GM21526 (cell line): ENCODE measurements around the gene TMSB15B.
"Not testable (repeated sequence)": the region's sequence is repeated elsewhere in the genome, so short reads cannot be mapped to it uniquely, and the experiment has no call there.

Experiments
- ATAC-seq: cut with Tn5 transposase; IDR thresholded peaks from one replicate; pipeline ENCODE4 v1.9.1; 2021; ENCODE audit warnings: moderate library complexity; ENCODE audit not compliant: unreplicated experiment, low FRiP score

TMSB15B gene

DNA sequence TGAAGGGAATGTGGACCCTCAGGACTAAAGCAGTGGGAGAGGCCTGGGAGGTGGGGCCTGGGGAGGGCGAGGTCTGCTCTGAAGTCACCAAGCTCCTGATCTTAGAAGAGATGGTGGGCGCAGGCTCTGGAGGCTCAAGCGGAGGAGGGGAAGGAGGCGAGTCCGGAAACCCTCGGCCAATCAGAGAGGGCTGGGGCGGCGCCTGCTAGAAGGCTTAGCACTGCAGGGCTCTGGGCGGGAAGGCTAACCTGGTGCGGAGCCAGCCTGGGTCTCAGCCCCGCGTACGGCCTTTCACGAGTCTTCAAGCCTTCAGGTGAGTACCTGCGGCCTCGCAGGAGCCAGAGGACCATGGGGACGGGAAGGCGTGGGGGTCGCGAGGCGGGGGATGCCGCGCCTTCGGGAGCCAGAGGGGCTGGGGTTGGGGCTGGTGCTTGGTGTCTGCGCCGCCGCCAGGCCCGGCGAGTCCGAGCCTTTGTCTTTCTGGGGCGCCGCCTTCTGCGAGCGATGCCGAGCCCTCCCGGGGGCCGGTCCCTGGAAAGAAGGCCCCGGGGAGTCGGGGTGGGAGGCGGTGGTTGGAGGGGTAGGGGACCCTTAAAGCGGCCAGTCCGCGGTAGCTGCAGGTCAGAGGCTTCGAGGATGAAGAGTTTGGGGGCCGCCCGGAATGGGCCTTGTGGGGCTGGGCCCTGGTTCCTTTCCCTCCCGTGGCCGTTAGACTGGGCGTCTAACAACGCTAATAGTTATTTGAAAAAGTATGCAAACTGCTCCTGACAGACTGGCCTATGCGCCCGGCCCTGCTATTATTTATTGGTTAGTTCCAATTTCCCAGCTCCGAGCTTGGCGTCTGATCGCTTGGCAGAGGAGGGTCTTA lies at the start of gene TMSB15B:
TMSB15B (plus strand) TSS at position 217 of the 868 bp plus-strand sequence.
- ATAC-seq = peak; percentile 99

- no peak for ATAC-seq
Observed at GRCh38 chrX:103913356-103914020, 48.9 kb upstream of the TMSB15B start.

DNA sequence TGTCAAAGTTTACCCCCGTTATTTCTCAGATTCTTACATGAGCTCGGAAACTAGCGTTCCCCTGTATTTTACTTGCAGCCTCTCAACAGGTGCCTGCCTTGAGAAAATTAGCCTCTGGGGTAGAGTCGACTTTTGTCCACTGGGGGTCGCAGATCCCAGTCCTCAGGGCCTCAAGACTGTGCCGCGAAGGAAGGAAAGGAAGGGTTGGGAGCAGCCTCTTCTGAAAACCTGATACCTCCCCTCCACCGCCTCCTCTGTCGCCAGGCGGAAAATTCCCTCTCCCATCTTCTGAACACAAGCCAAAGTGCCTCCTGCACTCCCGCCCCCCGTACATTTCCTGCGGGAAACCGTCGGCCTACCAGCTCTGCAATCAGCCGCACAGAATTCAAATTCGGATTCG lies 44.4 kb upstream of the TMSB15B start:
- peak; percentile 41 for ATAC-seq

- peak; percentile 72 for ATAC-seq
Observed at GRCh38 chrX:103918571-103919269, 43.7 kb upstream of the TMSB15B start.

DNA sequence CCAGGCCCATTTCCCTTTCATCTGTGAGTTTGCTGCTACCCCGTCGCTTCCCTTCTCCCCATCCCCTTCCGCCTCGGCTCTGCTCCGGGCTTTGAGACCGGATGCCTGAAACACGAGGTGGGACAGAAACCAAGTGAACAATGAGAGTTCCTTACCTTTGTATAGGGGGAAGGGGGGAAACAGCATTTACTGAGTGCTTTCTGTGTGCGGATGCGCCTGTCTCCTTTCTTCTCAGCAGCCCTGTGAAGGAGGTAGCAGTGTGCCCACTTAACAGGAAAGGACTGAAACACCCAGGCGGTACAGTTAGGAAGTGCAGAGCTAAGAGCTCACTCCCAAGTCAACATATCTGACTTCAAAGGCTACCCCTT lies 43.2 kb upstream of the TMSB15B start:
- peak; percentile 43 for ATAC-seq

GRCh38 chrX:103920515-103920914 lies 41.9 kb upstream of the TMSB15B start:
- peak; percentile 38 for ATAC-seq

GRCh38 chrX:103927030-103927429 lies 35.4 kb upstream of the TMSB15B start:
- ATAC-seq = no peak

DNA sequence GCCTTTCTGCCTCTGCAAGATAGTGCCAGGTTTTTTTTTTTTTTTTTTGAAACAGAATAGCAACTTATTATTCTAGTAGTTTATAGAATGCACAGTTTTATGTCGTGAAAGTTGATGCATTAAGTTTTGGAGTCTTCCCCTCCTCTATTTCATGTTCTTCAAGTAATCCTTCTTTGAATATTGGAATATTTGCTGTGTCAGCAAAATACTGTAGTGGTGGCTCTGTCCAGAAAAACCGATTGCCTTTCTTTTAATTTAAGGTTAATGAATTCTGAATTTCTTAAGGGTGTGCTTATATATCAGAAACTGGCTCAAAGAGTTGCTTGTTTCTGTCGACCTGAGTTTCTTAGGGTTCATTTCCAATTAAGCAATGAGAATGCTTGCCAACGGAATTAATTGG lies 34.8 kb upstream of the TMSB15B start:
- ATAC-seq = no peak

- ATAC-seq = peak; percentile 78
Observed at GRCh38 chrX:103932133-103932532, 30.3 kb upstream of the TMSB15B start.

GRCh38 chrX:103940257-103940656 lies 22.2 kb upstream of the TMSB15B start:
- ATAC-seq = not testable (repeated sequence)

GRCh38 chrX:103941201-103941975 lies 21.0 kb upstream of the TMSB15B start:
- ATAC-seq = peak; percentile 92

- no peak for ATAC-seq
Observed at GRCh38 chrX:103949506-103949905, 12.9 kb upstream of the TMSB15B start.

GRCh38 chrX:103953353-103953752 lies 9.1 kb upstream of the TMSB15B start:
- no peak for ATAC-seq

DNA sequence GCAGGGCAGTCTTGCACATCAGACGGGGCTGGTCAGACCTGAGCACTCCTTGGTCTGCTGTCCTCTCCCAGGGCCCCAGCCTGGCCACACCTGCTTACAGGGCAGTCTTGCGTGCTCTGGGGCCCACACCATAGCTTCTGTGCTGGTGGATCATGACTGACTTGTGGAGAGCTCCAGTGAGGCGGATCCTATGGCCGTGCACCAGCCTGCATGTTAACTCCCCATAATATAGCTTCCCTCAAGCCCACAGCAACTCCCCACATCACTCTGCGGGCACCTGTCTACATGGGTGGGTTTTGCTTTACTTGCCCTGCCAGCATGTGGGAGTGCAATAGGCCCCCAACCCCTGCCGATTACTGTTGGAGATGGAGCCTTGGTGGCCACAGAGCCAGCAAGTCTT lies 8.2 kb upstream of the TMSB15B start:
- ATAC-seq = no peak

DNA sequence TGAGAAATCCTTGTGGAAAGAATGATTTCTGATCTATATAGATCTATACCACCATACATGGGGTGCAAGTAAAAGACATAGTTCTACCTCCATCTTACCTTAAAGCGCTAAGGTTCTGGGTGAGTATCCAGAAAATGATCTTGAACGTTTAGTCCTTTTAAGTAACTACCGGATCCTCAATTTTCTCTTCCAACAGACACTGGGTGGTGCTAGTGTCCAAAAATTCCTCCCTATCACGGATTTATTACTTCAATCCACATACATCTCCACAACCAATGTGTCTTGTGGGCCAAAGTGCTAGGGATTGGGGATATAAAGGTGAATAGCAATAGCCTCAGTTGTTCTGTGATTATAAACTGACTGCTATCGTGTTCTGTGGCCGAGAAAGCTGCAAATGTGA lies 1.8 kb upstream of the TMSB15B start:
- not testable (repeated sequence) for ATAC-seq

GRCh38 chrX:103983508-103983907 lies 21.1 kb downstream of the TMSB15B start:
- not testable (repeated sequence) for ATAC-seq

- peak; percentile 67 for ATAC-seq
Observed at GRCh38 chrX:103999234-103999633, 36.8 kb downstream of the TMSB15B start.

GRCh38 chrX:104008831-104009230 lies 46.4 kb downstream of the TMSB15B start:
- ATAC-seq = no peak

GRCh38 chrX:104013158-104013557 lies 50.7 kb downstream of the TMSB15B start:
- no peak for ATAC-seq

DNA sequence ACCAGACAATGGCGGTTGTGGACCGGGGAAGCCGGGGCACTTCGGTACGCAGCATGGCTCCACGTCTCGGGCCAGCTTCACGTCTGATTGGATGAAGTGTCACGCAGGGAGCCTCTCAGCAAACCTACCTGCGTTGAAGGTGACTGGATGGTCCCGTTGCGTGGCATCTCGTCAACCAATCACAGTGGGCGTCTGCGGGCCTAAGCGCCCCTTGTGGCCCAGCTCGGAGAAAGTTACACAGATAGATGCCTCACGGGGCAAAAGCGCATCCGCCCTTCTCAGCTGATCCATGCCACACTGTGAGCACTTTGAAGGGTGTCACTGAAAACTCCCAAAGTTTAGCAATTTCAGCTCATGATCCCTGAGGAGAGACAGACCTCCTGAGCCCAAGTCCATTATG lies 51.2 kb downstream of the TMSB15B start, which contains the start of gene H2BW1:
H2BW1 (minus strand) TSS at position 103 of the 400 bp plus-strand sequence. CDS start 132 bp downstream, outside the sequence.
- ATAC-seq = no peak
